Esophagus muscularis mucosa (tissue), 4 donors: ENCODE results near the gene ZNF652.

Experiments used
- CTCF ChIP-seq, 3 experiments: fragments of 200-600 bp in 2 of 3; fragments of 450-650 bp in 1 of 3; sonication (generic) in 2 of 3; IDR thresholded peaks; one replicate each; pipeline ENCODE4 v1.5.1; 2017 to 2019; ENCODE audit warnings: antibody characterized with exemption in 3 of 3, mild to moderate bottlenecking in 2 of 3, moderate library complexity in 1 of 3
- EP300 ChIP-seq: sonication (generic); formaldehyde crosslinking; IDR thresholded peaks from one replicate; pipeline ENCODE4 v1.6.1; 2017; ENCODE audit warnings: antibody characterized with exemption
- POLR2AphosphoS5 ChIP-seq, 2 donors: sonication (generic); formaldehyde crosslinking; IDR thresholded peaks; one replicate each; pipeline ENCODE4 v1.6.1; 2017; ENCODE audit warnings: antibody characterized with exemption in 2 of 2

DNA sequence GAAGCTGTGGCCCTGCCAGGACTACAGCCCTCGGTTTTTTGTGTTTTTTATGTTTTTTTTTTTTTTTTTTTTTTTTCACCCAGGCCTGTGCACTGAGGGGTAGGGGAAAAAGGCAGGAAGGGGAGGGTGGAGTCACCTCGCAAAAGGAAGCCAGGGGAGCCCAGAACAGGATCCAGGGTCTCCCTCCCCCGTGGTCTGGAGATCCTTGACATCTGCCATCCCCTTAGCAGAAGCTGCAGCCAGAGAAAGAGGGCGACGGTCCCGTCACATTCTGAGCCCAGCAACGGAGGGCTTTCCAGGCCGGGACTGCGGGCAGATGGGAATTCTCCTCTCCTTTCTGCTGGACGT, 102.4 kb downstream of the ZNF652 start:
- no peak for TF ChIP-seq CTCF (IDR thresholded peaks at IDR 0.05)
- no peak for TF ChIP-seq EP300
- no peak for TF ChIP-seq POLR2AphosphoS5 (IDR thresholded peaks at IDR 0.05)
